SU-DHL-6 (cell line): ENCODE measurements around the gene C8G.

Experiments
- H2AFZ ChIP-seq: fragments of 200-600 bp; sonication (generic); 2 replicates; pipeline ENCODE4 v1.6.1; 2014; ENCODE audit warnings: low read depth, mild to moderate bottlenecking, moderate library complexity, mixed read lengths, antibody characterized with exemption, low read length; ENCODE audit not compliant: severe bottlenecking
- H3F3A ChIP-seq: fragments of 200-600 bp; shearing (Covaris generic); 2 replicates; pipeline ENCODE4 v1.6.0; 2016; ENCODE audit warnings: antibody characterized with exemption, mild to moderate bottlenecking; ENCODE audit not compliant: insufficient read depth
- H3K27ac ChIP-seq: fragments of 200-600 bp; sonication (generic); 2 replicates; pipeline ENCODE4 v1.5.1; 2016; ENCODE audit warnings: low read depth, mild to moderate bottlenecking, low read length, moderate library complexity, mixed read lengths
- H3K27me3 ChIP-seq: fragments of 200-600 bp; sonication (generic), shearing (Covaris generic); 2 replicates; pipeline ENCODE4 v1.6.0; 2014; ENCODE audit warnings: mild to moderate bottlenecking, low read length
- H3K36me3 ChIP-seq: fragments of 200-600 bp; sonication (generic); 2 replicates; pipeline ENCODE4 v1.6.1; 2014; ENCODE audit warnings: mild to moderate bottlenecking, low read length, mixed read lengths
- H3K4me2 ChIP-seq: fragments of 300-600, 200-600 bp; shearing (Covaris generic), sonication (generic); 2 replicates; pipeline ENCODE4 v1.6.0; 2014; ENCODE audit warnings: low read length, low read depth, mild to moderate bottlenecking; ENCODE audit not compliant: poor library complexity, severe bottlenecking
- H3K4me3 ChIP-seq: fragments of 200-600 bp; sonication (generic); 2 replicates; pipeline ENCODE4 v1.5.1; 2014; ENCODE audit warnings: antibody characterized with exemption, low read length, mild to moderate bottlenecking, mixed read lengths; ENCODE audit not compliant: insufficient read depth, poor library complexity, severe bottlenecking
- H3K79me2 ChIP-seq: fragments of 200-600 bp; sonication (generic); 2 replicates; pipeline ENCODE4 v1.6.1; 2014; ENCODE audit warnings: mild to moderate bottlenecking, low read length, moderate library complexity; ENCODE audit not compliant: insufficient read depth
- H3K9ac ChIP-seq: fragments of 200-600 bp; sonication (generic); 2 replicates; pipeline ENCODE4 v1.7.0; 2014; ENCODE audit warnings: mild to moderate bottlenecking, low read length
- H3K9me2 ChIP-seq: fragments of 200-600 bp; sonication (generic); replicated peaks from 2 replicates; pipeline ENCODE4 v1.6.1; 2014; ENCODE audit warnings: low read length; ENCODE audit not compliant: insufficient read depth
- H3K9me3 ChIP-seq: fragments of 200-600 bp; sonication (generic); 2 replicates; pipeline ENCODE4 v1.6.1; 2014; ENCODE audit warnings: low read length, mixed read lengths; ENCODE audit not compliant: insufficient read depth
- H4K20me1 ChIP-seq: fragments of 200-600 bp; sonication (generic); 2 replicates; pipeline ENCODE4 v1.6.1; 2014; ENCODE audit warnings: low read depth, mild to moderate bottlenecking, antibody characterized with exemption, low read length, moderate library complexity, mixed read lengths
- EZH2phosphoT487 ChIP-seq: fragments of 200-600 bp; sonication (generic), shearing (Covaris generic); conservative IDR thresholded peaks from 2 replicates; pipeline ENCODE4 v1.6.1; 2018; ENCODE audit warnings: mild to moderate bottlenecking, antibody characterized with exemption, low read length, moderate library complexity, mixed read lengths
- TF ChIP-seq, protein P1 (sequence below): fragments of 200-600 bp; sonication (generic); IDR thresholded peaks from one replicate; pipeline ENCODE4 v1.5.1; 2017; ENCODE audit warnings: antibody characterized with exemption, mild to moderate bottlenecking, low read length, moderate library complexity; ENCODE audit not compliant: insufficient read depth, poor library complexity, severe bottlenecking

C8G gene

DNA sequence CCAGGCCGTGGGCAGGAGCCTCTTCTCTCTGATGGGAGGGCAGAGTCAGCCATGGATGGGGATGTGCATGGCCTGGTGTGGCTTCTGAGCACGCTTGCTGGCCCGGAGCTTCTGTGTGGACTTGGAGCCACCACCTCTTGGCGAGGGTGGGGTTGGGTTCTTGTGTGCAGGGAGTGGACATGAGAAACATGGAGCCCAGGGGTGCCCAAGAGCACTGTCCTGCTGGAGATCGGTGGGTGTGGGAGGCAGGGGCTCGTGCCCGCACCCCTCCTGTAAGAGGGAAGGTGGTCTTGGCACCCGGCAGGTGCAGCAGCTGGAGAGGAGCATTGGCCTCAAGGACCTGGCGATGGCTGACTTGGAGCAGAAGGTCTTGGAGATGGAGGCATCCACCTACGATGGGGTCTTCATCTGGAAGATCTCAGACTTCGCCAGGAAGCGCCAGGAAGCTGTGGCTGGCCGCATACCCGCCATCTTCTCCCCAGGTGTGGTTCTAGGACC is 24.3 kb upstream of the C8G start:
- H3K4me2 ChIP-seq = no peak overlapping the region
- TF ChIP-seq EZH2phosphoT487 = no peak
- TF ChIP-seq, protein P1, sequence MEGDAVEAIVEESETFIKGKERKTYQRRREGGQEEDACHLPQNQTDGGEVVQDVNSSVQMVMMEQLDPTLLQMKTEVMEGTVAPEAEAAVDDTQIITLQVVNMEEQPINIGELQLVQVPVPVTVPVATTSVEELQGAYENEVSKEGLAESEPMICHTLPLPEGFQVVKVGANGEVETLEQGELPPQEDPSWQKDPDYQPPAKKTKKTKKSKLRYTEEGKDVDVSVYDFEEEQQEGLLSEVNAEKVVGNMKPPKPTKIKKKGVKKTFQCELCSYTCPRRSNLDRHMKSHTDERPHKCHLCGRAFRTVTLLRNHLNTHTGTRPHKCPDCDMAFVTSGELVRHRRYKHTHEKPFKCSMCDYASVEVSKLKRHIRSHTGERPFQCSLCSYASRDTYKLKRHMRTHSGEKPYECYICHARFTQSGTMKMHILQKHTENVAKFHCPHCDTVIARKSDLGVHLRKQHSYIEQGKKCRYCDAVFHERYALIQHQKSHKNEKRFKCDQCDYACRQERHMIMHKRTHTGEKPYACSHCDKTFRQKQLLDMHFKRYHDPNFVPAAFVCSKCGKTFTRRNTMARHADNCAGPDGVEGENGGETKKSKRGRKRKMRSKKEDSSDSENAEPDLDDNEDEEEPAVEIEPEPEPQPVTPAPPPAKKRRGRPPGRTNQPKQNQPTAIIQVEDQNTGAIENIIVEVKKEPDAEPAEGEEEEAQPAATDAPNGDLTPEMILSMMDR = no peak

GRCh38 chr9:136921307-136921706 is 23.7 kb upstream of the C8G start:
- Histone ChIP-seq H4K20me1 (no peaks in the 10 kb centered on the region), H3K27me3 (no peaks in the 10 kb centered on the region), H3K9ac (no peak overlapping the region), H3K9me2 (no peaks in the 10 kb centered on the region), H3K4me2 (no peak overlapping the region), H3K9me3 (no peaks in the 10 kb centered on the region), H3K27ac (no peak overlapping the region), H3K79me2 (no peaks in the 10 kb centered on the region), H3F3A (no peaks in the 10 kb centered on the region), H3K36me3 (0 out of 2 replicates have a peak, but pooled peaks cover 2% of the 10 kb centered on the region), H2AFZ (no peak overlapping the region), H3K4me3 (no peak overlapping the region)
- TF ChIP-seq, protein P1 = no peak
- TF ChIP-seq EZH2phosphoT487 = no peak

More for the DNA sequence above, 24.3 kb upstream of the C8G start:
- H3K27me3 ChIP-seq = no peaks in the 10 kb centered on the region
- H3K9ac ChIP-seq = no peak overlapping the region
- H2AFZ ChIP-seq = no peak overlapping the region
- no peaks in the 10 kb centered on the region for H3K79me2 ChIP-seq
- 0 out of 2 replicates have a peak, but pooled peaks cover 2% of the 10 kb centered on the region for H3K36me3 ChIP-seq
- no peak overlapping the region for H3K27ac ChIP-seq
- no peaks in the 10 kb centered on the region for H4K20me1 ChIP-seq
- no peaks in the 10 kb centered on the region for H3F3A ChIP-seq
- no peak overlapping the region for H3K4me3 ChIP-seq
- no peaks in the 10 kb centered on the region for H3K9me2 ChIP-seq
- H3K9me3 ChIP-seq = no peaks in the 10 kb centered on the region

DNA sequence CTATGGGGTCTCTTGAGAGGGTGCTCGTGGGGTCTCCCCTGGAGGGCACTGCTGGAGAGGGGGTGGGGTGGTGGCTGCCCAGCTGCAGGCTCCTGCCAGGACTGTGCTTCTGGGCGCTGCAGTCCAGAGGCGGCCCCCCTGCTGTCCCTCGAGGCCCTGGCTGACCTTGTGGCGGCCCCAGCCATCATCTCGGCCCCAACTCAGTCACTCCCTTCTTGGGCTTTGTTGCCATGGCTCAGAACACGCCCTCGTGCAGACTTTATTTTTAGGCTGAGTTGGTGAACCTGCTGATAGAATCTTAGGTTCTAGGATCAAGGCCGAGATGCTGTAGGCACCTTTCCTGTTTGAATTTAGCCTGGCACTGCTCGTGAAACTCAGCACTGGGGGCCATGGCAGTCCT is 23.3 kb upstream of the C8G start:
- no peak overlapping the region for H3K4me3 ChIP-seq
- no peaks in the 10 kb centered on the region for H3K9me2 ChIP-seq
- no peak overlapping the region for H3K9ac ChIP-seq
- H3K27ac ChIP-seq = no peak overlapping the region
- H3K79me2 ChIP-seq = no peaks in the 10 kb centered on the region
- H3F3A ChIP-seq = no peaks in the 10 kb centered on the region
- H3K27me3 ChIP-seq = no peaks in the 10 kb centered on the region
- H2AFZ ChIP-seq = no peak overlapping the region
- TF ChIP-seq, protein P1 = no peak
- no peak for TF ChIP-seq EZH2phosphoT487
- H3K36me3 ChIP-seq = 0 out of 2 replicates have a peak, but pooled peaks cover 2% of the 10 kb centered on the region
- H3K9me3 ChIP-seq = no peaks in the 10 kb centered on the region
- H3K4me2 ChIP-seq = no peak overlapping the region
- no peaks in the 10 kb centered on the region for H4K20me1 ChIP-seq

DNA sequence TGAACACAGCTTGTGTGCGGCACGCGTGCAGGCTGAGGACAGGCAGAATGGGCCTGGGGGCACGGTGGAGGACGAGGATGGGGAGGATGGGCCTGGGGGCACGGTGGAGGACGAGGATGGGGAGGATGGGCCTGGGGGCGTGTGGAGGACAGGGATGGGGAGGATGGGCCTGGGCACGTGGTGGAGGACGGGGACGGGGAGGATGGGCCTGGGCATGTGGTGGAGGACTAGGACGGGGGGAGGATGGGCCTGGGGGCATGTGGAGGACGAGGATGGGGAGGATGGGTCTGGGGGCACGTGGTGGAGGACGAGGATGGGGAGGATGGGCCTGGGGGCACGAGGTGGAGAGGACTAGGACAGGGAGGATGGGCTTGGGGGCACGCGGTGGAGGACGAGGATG is 22.5 kb upstream of the C8G start:
- H3K79me2 ChIP-seq = no peaks in the 10 kb centered on the region
- H4K20me1 ChIP-seq = no peaks in the 10 kb centered on the region
- H3K4me2 ChIP-seq = no peak overlapping the region
- H3K9me3 ChIP-seq = no peaks in the 10 kb centered on the region
- no peaks in the 10 kb centered on the region for H3F3A ChIP-seq
- H3K27ac ChIP-seq = no peak overlapping the region
- H2AFZ ChIP-seq = no peak overlapping the region
- H3K27me3 ChIP-seq = no peaks in the 10 kb centered on the region
- no peaks in the 10 kb centered on the region for H3K36me3 ChIP-seq
- no peaks in the 10 kb centered on the region for H3K9me2 ChIP-seq
- H3K4me3 ChIP-seq = no peak overlapping the region
- no peak overlapping the region for H3K9ac ChIP-seq
- no peak for TF ChIP-seq EZH2phosphoT487
- TF ChIP-seq, protein P1 = no peak
